Nephron (organoid): ENCODE data around the gene CLTCL1.
"Not testable (repeated sequence)": the region's sequence is repeated elsewhere in the genome, so short reads cannot be mapped to it uniquely, and the experiment has no call there.

Source experiments
- H3K27ac Mint-ChIP-seq, 3 experiments: 2 replicates each; pipeline ENCODE4 v1.8.0; 2020; ENCODE audit warnings: mixed read lengths in 3 of 3, mild to moderate bottlenecking in 2 of 3, moderate library complexity in 1 of 3
- H3K27me3 Mint-ChIP-seq: 2 replicates; pipeline ENCODE4 v1.8.0; 2021; ENCODE audit warnings: low read depth, mild to moderate bottlenecking, moderate library complexity, mixed read lengths
- H3K36me3 Mint-ChIP-seq: 2 replicates; pipeline ENCODE4 v1.8.0; 2020; ENCODE audit warnings: low read depth, mixed read lengths
- H3K4me1 Mint-ChIP-seq: 2 replicates; pipeline ENCODE4 v1.8.0; 2020; ENCODE audit warnings: mixed read lengths
- H3K4me3 Mint-ChIP-seq, 3 experiments: 2 replicates each; pipeline ENCODE4 v1.8.0; 2020; ENCODE audit warnings: mild to moderate bottlenecking in 3 of 3, mixed read lengths in 3 of 3, moderate library complexity in 2 of 3
- H3K9me3 Mint-ChIP-seq: 2 replicates; pipeline ENCODE4 v1.8.0; 2020; ENCODE audit warnings: mixed read lengths
- TF ChIP-seq, protein P1 (sequence below), 3 experiments: fragments of 200-600 bp; sonication (generic); IDR thresholded peaks; one replicate each; pipeline ENCODE4 v1.5.0; 2021; ENCODE audit warnings: antibody characterized with exemption in 3 of 3; ENCODE audit not compliant: unreplicated experiment in 3 of 3

The CLTCL1 gene

DNA sequence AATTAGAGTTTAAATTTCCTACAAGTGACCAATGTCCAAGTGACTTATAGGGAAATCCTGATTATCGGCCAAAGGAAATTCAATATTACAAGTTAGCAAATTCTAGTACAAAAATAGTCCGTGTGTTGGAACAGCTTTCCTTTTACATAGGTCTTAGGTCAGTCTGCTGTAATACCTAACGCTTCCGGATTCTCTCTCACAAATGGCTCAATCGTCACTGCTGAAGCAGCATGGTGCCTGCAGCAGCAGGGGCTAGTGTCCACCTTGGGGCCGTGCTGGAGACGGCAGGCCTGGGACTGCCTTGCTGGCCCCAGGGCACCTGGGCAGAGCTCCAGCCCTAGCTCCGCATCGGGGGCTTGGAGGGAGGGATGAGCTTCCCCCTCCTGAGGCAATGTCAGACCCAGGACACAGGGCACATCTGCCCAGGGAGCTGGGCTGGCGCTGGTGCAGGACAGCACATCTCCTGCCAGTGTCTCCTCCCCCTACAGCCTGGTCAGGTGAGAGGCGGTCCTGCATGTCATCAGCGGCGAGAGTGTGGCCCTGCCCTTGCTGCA lies 39.4 kb upstream of the CLTCL1 start:
- H3K36me3 Mint-ChIP-seq = peaks cover 92% of the 10 kb centered on the region
- no peaks in the 10 kb centered on the region for H3K27me3 Mint-ChIP-seq
- no peak overlapping the region for H3K27ac Mint-ChIP-seq
- no peak overlapping the region for H3K4me3 Mint-ChIP-seq
- no peaks in the 10 kb centered on the region for H3K4me1 Mint-ChIP-seq
- H3K9me3 Mint-ChIP-seq = peaks cover 53% of the 10 kb centered on the region
- TF ChIP-seq, protein P1, sequence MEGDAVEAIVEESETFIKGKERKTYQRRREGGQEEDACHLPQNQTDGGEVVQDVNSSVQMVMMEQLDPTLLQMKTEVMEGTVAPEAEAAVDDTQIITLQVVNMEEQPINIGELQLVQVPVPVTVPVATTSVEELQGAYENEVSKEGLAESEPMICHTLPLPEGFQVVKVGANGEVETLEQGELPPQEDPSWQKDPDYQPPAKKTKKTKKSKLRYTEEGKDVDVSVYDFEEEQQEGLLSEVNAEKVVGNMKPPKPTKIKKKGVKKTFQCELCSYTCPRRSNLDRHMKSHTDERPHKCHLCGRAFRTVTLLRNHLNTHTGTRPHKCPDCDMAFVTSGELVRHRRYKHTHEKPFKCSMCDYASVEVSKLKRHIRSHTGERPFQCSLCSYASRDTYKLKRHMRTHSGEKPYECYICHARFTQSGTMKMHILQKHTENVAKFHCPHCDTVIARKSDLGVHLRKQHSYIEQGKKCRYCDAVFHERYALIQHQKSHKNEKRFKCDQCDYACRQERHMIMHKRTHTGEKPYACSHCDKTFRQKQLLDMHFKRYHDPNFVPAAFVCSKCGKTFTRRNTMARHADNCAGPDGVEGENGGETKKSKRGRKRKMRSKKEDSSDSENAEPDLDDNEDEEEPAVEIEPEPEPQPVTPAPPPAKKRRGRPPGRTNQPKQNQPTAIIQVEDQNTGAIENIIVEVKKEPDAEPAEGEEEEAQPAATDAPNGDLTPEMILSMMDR (IDR thresholded peaks at IDR 0.05; ENCODE audit: unreplicated experiment in 3 of 3) = no peak

DNA sequence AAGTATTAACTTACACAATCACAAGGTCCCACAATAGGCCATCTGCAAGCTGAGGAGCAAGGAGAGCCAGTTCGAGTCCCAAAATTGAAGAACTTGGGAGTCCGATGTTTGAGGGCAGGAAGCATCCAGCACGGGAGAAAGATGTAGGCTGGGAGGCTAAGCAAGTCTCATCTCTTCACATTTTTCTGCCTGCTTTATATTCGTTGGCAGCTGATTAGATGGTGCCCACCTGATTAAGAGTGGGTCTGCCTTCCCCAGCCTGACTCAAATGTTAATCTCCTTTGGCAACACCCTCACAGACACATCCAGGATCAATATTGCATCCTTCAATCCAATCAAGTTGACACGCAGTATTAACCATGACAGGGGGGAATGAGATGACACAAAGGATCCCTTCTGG lies 38.7 kb upstream of the CLTCL1 start:
- not testable (repeated sequence) for H3K27ac Mint-ChIP-seq, H3K4me1 Mint-ChIP-seq, H3K27me3 Mint-ChIP-seq, H3K4me3 Mint-ChIP-seq
- H3K9me3 Mint-ChIP-seq = peaks cover 50% of the 10 kb centered on the region
- H3K36me3 Mint-ChIP-seq = peaks cover 92% of the 10 kb centered on the region

DNA sequence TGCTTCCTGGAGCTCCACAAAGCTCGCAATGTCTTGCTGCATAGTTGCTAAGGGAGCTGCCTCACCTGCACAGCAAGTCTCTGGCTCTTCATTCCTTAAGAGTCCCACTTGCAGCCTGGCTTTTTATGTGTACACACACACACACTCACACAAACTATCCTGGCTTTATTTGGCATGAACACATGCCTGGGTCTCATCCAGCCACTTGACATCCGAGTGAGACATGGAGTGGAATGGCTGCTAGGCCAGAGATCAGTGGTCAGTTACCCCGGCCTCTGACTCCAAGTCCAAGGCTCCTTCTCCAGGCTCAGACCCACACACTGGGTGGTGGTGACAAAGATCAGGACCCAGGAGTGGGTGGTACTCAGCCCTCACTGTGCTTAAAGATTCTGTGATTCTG lies 37.9 kb upstream of the CLTCL1 start:
- Mint-ChIP-seq H3K9me3 (peaks cover 47% of the 10 kb centered on the region), H3K4me1 (no peaks in the 10 kb centered on the region), H3K36me3 (peaks cover 92% of the 10 kb centered on the region), H3K27me3 (no peaks in the 10 kb centered on the region), H3K4me3 (no peak overlapping the region), H3K27ac (no peak overlapping the region)
- TF ChIP-seq, protein P1 (IDR thresholded peaks at IDR 0.05; ENCODE audit: unreplicated experiment in 3 of 3) = no peak

DNA sequence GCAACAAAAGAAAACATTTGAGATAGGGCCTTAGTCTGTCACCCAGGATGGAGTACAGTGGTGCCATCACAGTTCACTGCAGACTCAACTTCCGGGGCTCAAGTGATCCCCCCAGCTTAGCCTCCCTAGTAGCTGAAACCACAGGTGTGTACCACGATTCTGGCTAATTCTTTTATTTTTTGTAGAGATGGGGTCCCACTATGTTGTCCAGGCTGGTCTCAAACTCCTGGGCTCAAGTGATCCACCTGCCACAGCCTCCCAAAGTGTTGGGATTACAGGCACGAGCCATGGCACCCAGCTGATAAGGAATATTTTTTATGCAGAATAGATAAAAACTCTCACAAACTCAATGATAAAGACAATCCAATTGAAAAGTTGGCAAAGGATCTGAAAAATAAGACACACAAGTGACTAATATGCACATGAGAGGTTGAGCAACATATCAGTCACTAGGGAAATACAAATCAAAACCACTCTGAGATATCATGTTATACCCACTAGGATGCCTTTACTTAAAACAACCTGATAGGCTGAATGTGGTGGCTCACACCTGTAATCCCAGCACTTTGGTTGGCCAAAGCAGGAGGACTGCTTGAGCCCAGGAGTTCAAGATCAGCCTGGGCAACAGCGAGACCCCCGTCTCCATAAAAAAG lies 33.9 kb upstream of the CLTCL1 start:
- H3K9me3 Mint-ChIP-seq = peaks cover 43% of the 10 kb centered on the region
- no peaks in the 10 kb centered on the region for H3K4me1 Mint-ChIP-seq
- TF ChIP-seq, protein P1 (IDR thresholded peaks at IDR 0.05; ENCODE audit: unreplicated experiment in 3 of 3) = no peak
- no peaks in the 10 kb centered on the region for H3K27me3 Mint-ChIP-seq
- no peak overlapping the region for H3K27ac Mint-ChIP-seq
- no peak overlapping the region for H3K4me3 Mint-ChIP-seq
- H3K36me3 Mint-ChIP-seq = peaks cover 63% of the 10 kb centered on the region

DNA sequence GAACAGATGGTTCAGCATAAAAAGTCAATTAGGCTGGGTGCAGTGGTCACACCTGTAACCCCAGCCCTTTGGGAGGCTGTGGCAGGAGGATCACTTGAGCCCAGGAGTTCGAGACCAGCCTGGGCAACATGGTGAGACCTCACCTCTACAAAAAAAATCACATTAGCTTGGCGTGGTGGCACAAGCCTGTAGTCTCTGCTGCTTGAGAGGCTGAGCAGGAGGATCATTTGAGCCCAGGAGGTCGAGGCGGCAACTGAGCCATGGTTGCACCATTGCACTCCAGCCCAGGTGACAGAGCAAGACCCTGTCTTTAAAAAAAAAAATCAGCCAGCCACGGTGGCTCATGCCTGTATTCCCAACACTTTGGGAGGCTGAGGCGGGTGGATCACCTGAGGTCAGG lies 31.9 kb upstream of the CLTCL1 start:
- not testable (repeated sequence) for H3K27me3 Mint-ChIP-seq, H3K4me3 Mint-ChIP-seq, H3K27ac Mint-ChIP-seq, H3K4me1 Mint-ChIP-seq
- H3K36me3 Mint-ChIP-seq = peaks cover 51% of the 10 kb centered on the region
- peaks cover 44% of the 10 kb centered on the region for H3K9me3 Mint-ChIP-seq

DNA sequence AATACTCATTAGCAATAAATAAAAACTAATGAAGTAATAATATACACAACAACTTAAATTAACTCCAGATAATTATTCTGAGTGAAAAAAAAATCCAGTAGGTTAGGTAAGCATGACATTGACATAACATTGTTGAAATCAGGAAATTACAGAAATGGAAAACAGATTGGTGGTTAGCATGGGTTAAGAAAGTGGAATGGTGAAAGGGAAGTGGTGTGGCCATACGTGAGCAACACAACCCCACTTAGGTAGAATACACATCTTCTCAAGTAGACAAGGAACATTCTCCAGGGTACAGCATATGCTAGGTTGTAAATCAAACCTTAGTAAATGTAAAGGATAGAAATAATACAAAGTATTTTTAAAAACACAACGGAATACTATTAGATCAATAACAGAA lies 30.2 kb upstream of the CLTCL1 start:
- H3K4me3 Mint-ChIP-seq = no peak overlapping the region
- no peak overlapping the region for H3K27ac Mint-ChIP-seq
- H3K4me1 Mint-ChIP-seq = no peaks in the 10 kb centered on the region
- TF ChIP-seq, protein P1 (IDR thresholded peaks at IDR 0.05; ENCODE audit: unreplicated experiment in 3 of 3) = no peak
- peaks cover 44% of the 10 kb centered on the region for H3K36me3 Mint-ChIP-seq
- H3K27me3 Mint-ChIP-seq = no peaks in the 10 kb centered on the region
- peaks cover 45% of the 10 kb centered on the region for H3K9me3 Mint-ChIP-seq

DNA sequence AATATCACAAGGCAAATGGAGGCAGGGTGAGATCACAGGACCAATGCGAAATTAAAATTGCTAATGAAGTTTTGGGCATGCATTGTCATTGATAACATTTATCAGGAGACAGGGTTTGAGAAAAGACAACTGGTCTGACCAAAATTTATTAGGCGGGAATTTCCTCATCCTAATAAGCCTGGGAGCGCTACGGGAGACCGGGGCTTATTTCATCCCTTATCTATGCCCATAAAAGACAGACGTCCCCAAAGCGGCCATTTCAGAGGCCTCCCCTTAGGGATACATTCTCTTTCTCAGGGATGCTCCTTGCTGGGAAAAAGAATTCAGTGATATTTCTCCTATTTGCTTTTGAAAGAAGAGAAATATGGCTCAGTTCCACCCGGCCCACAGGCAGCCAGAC lies 28.6 kb upstream of the CLTCL1 start:
- H3K4me1 Mint-ChIP-seq, H3K27me3 Mint-ChIP-seq, H3K27ac Mint-ChIP-seq, H3K4me3 Mint-ChIP-seq: not testable (repeated sequence)
- H3K9me3 Mint-ChIP-seq = peaks cover 41% of the 10 kb centered on the region
- peaks cover 33% of the 10 kb centered on the region for H3K36me3 Mint-ChIP-seq
